HEK293 (cell line): ENCODE measurements around the gene ANKRD52.
A peak's percentile ranks its signal among the peaks of the same experiment; 100 is the strongest.

Source experiments
- GLI4 ChIP-seq: fragments of 450-650 bp; formaldehyde crosslinking; IDR thresholded peaks from 2 replicates; pipeline ENCODE4 v1.5.1; 2016; ENCODE audit warnings: missing biosample characterization, missing genetic modification characterization
- SCRT2 ChIP-seq: fragments of 450-650 bp; formaldehyde crosslinking; IDR thresholded peaks from 2 replicates; pipeline ENCODE4 v1.5.1; 2016; ENCODE audit warnings: missing biosample characterization, missing genetic modification characterization
- SP3 ChIP-seq: fragments of 450-650 bp; formaldehyde crosslinking; IDR thresholded peaks from 2 replicates; pipeline ENCODE4 v1.5.1; 2016; ENCODE audit warnings: missing biosample characterization, missing genetic modification characterization
- YY1 ChIP-seq: fragments of 450-650 bp; formaldehyde crosslinking; IDR thresholded peaks from 2 replicates; pipeline ENCODE4 v1.5.1; 2018; ENCODE audit warnings: missing biosample characterization, missing genetic modification characterization
- YY2 ChIP-seq: fragments of 450-650 bp; formaldehyde crosslinking; IDR thresholded peaks from 2 replicates; pipeline ENCODE4 v1.5.1; 2016; ENCODE audit warnings: missing biosample characterization, missing genetic modification characterization
- ZBTB8A ChIP-seq: fragments of 450-650 bp; formaldehyde crosslinking; IDR thresholded peaks from 2 replicates; pipeline ENCODE4 v1.5.1; 2016; ENCODE audit warnings: missing biosample characterization, missing genetic modification characterization
- ZFP3 ChIP-seq: fragments of 450-650 bp; formaldehyde crosslinking; IDR thresholded peaks from 2 replicates; pipeline ENCODE4 v1.5.1; 2016; ENCODE audit warnings: low read depth, missing biosample characterization, missing genetic modification characterization
- ZFP37 ChIP-seq: fragments of 450-650 bp; formaldehyde crosslinking; IDR thresholded peaks from 2 replicates; pipeline ENCODE4 v1.5.1; 2016; ENCODE audit warnings: missing biosample characterization, missing genetic modification characterization
- ZNF114 ChIP-seq: fragments of 450-650 bp; formaldehyde crosslinking; IDR thresholded peaks from 2 replicates; pipeline ENCODE4 v1.5.0; 2017; ENCODE audit warnings: missing biosample characterization, missing genetic modification characterization
- ZNF169 ChIP-seq: fragments of 450-650 bp; formaldehyde crosslinking; IDR thresholded peaks from 2 replicates; pipeline ENCODE4 v1.5.1; 2016; ENCODE audit warnings: missing biosample characterization, missing genetic modification characterization
- ZNF174 ChIP-seq: fragments of 450-650 bp; formaldehyde crosslinking; IDR thresholded peaks from 2 replicates; pipeline ENCODE4 v1.5.0; 2017; ENCODE audit warnings: missing biosample characterization, mild to moderate bottlenecking, missing genetic modification characterization
- ZNF175 ChIP-seq: fragments of 450-650 bp; formaldehyde crosslinking; IDR thresholded peaks from 2 replicates; pipeline ENCODE4 v1.5.1; 2016; ENCODE audit warnings: missing biosample characterization, missing genetic modification characterization
- ZNF26 ChIP-seq: fragments of 450-650 bp; formaldehyde crosslinking; IDR thresholded peaks from 2 replicates; pipeline ENCODE4 v1.5.1; 2016; ENCODE audit warnings: missing biosample characterization, missing genetic modification characterization
- ZNF292 ChIP-seq: fragments of 450-650 bp; formaldehyde crosslinking; IDR thresholded peaks from 2 replicates; pipeline ENCODE4 v1.5.1; 2016; ENCODE audit warnings: low read depth, missing biosample characterization, missing genetic modification characterization, borderline replicate concordance
- ZNF423 ChIP-seq: fragments of 450-650 bp; formaldehyde crosslinking; IDR thresholded peaks from 2 replicates; pipeline ENCODE4 v1.5.1; 2016; ENCODE audit warnings: missing biosample characterization, missing genetic modification characterization
- ZNF488 ChIP-seq: fragments of 450-650 bp; formaldehyde crosslinking; IDR thresholded peaks from 2 replicates; pipeline ENCODE4 v1.5.1; 2016; ENCODE audit warnings: missing biosample characterization, missing genetic modification characterization
- ZNF555 ChIP-seq: fragments of 450-650 bp; formaldehyde crosslinking; conservative IDR thresholded peaks from 2 replicates; pipeline ENCODE4 v1.5.1; 2017; ENCODE audit warnings: missing biosample characterization, mild to moderate bottlenecking, missing genetic modification characterization, inconsistent platforms
- ZNF558 ChIP-seq: fragments of 450-650 bp; formaldehyde crosslinking; IDR thresholded peaks from 2 replicates; pipeline ENCODE4 v1.5.1; 2016; ENCODE audit warnings: missing biosample characterization, missing genetic modification characterization
- ZNF645 ChIP-seq: fragments of 450-650 bp; formaldehyde crosslinking; IDR thresholded peaks from 2 replicates; pipeline ENCODE4; 2016; ENCODE audit warnings: missing biosample characterization, missing genetic modification characterization
- ZSCAN5A ChIP-seq: fragments of 450-650 bp; formaldehyde crosslinking; IDR thresholded peaks from 2 replicates; pipeline ENCODE4 v1.5.1; 2016; ENCODE audit warnings: missing biosample characterization, missing genetic modification characterization
- TF ChIP-seq, protein P1 (sequence below): fragments of 450-650 bp; formaldehyde crosslinking; IDR thresholded peaks from 2 replicates; pipeline ENCODE4 v1.5.1; 2016; ENCODE audit warnings: missing biosample characterization, missing genetic modification characterization, low read depth
- TF ChIP-seq, protein P2 (sequence below): fragments of 450-650 bp; formaldehyde crosslinking; IDR thresholded peaks from 2 replicates; pipeline ENCODE4 v1.5.1; 2016; ENCODE audit warnings: missing biosample characterization, missing genetic modification characterization
- TF ChIP-seq, protein P3 (sequence below): fragments of 450-650 bp; formaldehyde crosslinking; IDR thresholded peaks from 2 replicates; pipeline ENCODE4 v1.5.0; 2017; ENCODE audit warnings: missing biosample characterization, missing genetic modification characterization, borderline replicate concordance
- TF ChIP-seq, protein P4 (sequence below): fragments of 450-650 bp; formaldehyde crosslinking; IDR thresholded peaks from 2 replicates; pipeline ENCODE4 v1.5.1; 2016; ENCODE audit warnings: missing biosample characterization, missing genetic modification characterization

Gene ANKRD52

DNA sequence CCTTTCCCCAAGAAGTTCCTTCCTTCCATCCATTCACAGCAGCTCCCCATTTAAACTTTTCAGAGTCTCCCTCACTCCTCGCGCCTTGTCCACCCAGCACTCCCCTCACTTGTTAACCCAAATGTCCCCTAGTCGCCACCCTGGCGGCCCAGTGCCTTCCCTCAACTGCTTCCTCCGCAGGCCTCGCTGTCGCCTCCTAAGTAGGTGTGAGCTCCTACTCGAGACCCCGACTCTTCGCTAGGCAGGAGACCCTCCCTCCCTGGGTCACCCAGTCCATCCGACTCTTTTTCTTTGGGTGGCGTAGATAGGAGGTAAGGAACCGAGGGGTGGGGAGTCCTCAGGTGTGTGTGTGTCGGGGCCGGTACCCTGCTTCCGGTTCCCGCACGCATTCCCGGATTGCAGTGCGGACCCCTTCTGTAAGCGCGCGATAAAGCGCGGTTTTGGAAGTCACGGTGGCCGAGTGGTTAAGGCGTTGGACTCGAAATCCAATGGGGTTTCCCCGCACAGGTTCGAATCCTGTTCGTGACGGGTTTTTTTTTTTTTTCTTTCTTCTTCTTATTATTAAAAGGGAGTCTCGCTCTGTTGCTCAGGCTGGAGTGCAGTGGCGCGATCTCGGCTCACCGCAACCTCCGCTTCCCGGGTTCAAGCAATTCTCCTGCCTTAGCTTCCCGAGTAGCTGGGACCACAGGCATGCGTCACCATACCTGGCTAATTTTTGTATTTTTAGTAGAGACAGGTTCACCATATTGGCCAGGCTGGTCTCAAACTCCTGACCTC, 68.1 kb downstream of the ANKRD52 start (continued):
- TF ChIP-seq, protein P1, sequence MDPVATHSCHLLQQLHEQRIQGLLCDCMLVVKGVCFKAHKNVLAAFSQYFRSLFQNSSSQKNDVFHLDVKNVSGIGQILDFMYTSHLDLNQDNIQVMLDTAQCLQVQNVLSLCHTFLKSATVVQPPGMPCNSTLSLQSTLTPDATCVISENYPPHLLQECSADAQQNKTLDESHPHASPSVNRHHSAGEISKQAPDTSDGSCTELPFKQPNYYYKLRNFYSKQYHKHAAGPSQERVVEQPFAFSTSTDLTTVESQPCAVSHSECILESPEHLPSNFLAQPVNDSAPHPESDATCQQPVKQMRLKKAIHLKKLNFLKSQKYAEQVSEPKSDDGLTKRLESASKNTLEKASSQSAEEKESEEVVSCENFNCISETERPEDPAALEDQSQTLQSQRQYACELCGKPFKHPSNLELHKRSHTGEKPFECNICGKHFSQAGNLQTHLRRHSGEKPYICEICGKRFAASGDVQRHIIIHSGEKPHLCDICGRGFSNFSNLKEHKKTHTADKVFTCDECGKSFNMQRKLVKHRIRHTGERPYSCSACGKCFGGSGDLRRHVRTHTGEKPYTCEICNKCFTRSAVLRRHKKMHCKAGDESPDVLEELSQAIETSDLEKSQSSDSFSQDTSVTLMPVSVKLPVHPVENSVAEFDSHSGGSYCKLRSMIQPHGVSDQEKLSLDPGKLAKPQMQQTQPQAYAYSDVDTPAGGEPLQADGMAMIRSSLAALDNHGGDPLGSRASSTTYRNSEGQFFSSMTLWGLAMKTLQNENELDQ: no peak
- TF ChIP-seq ZNF26 (tag by site-specific recombination) (no peak), ZBTB8A (tag by site-specific recombination) (peak; percentile 70), ZNF645 (tag by site-specific recombination) (no peak), ZNF555 (no peak), ZNF114 (no peak), ZNF169 (no peak), SCRT2 (peak; percentile 95), ZSCAN5A (tag by site-specific recombination) (no peak), YY2 (peak; percentile 54; the same call in 1 of the 2 replicates), ZNF488 (tag by site-specific recombination) (no peak), ZNF423 (tag by site-specific recombination) (no peak), YY1 (tag by site-specific recombination) (peak; percentile 61; the same call in 1 of the 2 replicates), GLI4 (tag by site-specific recombination) (0 out of 2 replicates have a peak, but pooled peaks have one; percentile 15), ZNF558 (tag by site-specific recombination) (peak; percentile 80; the same call in 1 of the 2 replicates), ZFP3 (tag by site-specific recombination) (no peak; the same call in 1 of the 2 replicates), SP3 (tag by site-specific recombination) (peak; percentile 34), ZNF292 (tag by site-specific recombination) (no peak), ZNF175 (tag by site-specific recombination) (no peak), ZNF174 (tag by site-specific recombination) (no peak), ZFP37 (peak; percentile 74)
- TF ChIP-seq, protein P2, sequence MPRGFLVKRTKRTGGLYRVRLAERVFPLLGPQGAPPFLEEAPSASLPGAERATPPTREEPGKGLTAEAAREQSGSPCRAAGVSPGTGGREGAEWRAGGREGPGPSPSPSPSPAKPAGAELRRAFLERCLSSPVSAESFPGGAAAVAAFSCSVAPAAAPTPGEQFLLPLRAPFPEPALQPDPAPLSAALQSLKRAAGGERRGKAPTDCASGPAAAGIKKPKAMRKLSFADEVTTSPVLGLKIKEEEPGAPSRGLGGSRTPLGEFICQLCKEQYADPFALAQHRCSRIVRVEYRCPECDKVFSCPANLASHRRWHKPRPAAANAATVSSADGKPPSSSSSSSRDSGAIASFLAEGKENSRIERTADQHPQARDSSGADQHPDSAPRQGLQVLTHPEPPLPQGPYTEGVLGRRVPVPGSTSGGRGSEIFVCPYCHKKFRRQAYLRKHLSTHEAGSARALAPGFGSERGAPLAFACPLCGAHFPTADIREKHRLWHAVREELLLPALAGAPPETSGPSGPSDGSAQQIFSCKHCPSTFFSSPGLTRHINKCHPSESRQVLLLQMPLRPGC (tag by site-specific recombination): peak; percentile 76
- TF ChIP-seq, protein P3, sequence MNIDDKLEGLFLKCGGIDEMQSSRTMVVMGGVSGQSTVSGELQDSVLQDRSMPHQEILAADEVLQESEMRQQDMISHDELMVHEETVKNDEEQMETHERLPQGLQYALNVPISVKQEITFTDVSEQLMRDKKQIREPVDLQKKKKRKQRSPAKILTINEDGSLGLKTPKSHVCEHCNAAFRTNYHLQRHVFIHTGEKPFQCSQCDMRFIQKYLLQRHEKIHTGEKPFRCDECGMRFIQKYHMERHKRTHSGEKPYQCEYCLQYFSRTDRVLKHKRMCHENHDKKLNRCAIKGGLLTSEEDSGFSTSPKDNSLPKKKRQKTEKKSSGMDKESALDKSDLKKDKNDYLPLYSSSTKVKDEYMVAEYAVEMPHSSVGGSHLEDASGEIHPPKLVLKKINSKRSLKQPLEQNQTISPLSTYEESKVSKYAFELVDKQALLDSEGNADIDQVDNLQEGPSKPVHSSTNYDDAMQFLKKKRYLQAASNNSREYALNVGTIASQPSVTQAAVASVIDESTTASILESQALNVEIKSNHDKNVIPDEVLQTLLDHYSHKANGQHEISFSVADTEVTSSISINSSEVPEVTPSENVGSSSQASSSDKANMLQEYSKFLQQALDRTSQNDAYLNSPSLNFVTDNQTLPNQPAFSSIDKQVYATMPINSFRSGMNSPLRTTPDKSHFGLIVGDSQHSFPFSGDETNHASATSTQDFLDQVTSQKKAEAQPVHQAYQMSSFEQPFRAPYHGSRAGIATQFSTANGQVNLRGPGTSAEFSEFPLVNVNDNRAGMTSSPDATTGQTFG: no peak
- TF ChIP-seq, protein P4, sequence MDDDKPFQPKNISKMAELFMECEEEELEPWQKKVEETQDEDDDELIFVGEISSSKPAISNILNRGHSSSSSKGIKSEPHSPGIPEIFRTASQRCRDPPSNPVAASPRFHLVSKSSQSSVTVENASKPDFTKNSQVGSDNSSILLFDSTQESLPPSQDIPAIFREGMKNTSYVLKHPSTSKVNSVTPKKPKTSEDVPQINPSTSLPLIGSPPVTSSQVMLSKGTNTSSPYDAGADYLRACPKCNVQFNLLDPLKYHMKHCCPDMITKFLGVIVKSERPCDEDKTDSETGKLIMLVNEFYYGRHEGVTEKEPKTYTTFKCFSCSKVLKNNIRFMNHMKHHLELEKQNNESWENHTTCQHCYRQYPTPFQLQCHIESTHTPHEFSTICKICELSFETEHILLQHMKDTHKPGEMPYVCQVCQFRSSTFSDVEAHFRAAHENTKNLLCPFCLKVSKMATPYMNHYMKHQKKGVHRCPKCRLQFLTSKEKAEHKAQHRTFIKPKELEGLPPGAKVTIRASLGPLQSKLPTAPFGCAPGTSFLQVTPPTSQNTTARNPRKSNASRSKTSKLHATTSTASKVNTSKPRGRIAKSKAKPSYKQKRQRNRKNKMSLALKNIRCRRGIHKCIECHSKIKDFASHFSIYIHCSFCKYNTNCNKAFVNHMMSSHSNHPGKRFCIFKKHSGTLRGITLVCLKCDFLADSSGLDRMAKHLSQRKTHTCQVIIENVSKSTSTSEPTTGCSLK (tag by site-specific recombination): no peak
